Measurements from ENCODE around the gene PCDH1. TPM values are rescaled to one million over a fixed set of nuclear protein-coding genes. Genes with fewer than 3 reads are reported as not detected.

Gene PCDH1
- total RNA-seq, 4 donors from 2014 or later = 19.9 to 55.5 (median 44.9) TPM

DNA sequence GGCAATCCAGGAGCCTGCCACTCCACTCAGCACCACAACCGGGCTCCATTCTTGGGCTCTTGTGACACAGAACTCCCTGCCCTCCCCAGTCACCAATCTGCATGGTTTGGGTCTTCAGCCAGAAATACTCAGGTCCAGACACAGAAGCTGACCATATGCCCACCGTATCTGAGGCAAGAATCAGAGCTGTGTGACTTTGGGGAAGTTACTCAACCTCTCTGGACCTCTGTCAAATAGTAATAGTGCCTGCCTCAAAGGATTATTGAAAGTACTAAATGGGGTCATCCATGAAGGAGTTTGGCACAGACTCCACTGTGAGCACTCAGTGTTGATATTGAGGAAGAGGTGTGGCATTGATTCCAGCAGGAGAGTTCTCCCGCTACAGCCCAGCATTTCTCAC is 67.5 kb downstream of the PCDH1 start:
- no peak for DNase-seq (ENCODE audit: low spot score in 2 of 2)
- Histone ChIP-seq H3K27ac (no peak overlapping the region), H3K4me1 (peaks cover 0 to 18% (median 1%) of the 10 kb centered on the region in 4 donors), H3K4me3 (no peak overlapping the region), H3K9me3 (no peaks in the 10 kb centered on the region), H3K36me3 (no peaks in the 10 kb centered on the region), H3K27me3 (peaks cover 0 to 12% of the 10 kb centered on the region in 2 donors)
- WGBS, 2 donors = 69 to 79% methylated on average over 2 to 3 of the region's 3 CpGs
- TF ChIP-seq, protein P1, sequence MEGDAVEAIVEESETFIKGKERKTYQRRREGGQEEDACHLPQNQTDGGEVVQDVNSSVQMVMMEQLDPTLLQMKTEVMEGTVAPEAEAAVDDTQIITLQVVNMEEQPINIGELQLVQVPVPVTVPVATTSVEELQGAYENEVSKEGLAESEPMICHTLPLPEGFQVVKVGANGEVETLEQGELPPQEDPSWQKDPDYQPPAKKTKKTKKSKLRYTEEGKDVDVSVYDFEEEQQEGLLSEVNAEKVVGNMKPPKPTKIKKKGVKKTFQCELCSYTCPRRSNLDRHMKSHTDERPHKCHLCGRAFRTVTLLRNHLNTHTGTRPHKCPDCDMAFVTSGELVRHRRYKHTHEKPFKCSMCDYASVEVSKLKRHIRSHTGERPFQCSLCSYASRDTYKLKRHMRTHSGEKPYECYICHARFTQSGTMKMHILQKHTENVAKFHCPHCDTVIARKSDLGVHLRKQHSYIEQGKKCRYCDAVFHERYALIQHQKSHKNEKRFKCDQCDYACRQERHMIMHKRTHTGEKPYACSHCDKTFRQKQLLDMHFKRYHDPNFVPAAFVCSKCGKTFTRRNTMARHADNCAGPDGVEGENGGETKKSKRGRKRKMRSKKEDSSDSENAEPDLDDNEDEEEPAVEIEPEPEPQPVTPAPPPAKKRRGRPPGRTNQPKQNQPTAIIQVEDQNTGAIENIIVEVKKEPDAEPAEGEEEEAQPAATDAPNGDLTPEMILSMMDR (IDR thresholded peaks at IDR 0.05) = no peak
- TF ChIP-seq POLR2A (IDR thresholded peaks at IDR 0.05) = no peak
- no peak for TF ChIP-seq EP300 (IDR thresholded peaks at IDR 0.05)

DNA sequence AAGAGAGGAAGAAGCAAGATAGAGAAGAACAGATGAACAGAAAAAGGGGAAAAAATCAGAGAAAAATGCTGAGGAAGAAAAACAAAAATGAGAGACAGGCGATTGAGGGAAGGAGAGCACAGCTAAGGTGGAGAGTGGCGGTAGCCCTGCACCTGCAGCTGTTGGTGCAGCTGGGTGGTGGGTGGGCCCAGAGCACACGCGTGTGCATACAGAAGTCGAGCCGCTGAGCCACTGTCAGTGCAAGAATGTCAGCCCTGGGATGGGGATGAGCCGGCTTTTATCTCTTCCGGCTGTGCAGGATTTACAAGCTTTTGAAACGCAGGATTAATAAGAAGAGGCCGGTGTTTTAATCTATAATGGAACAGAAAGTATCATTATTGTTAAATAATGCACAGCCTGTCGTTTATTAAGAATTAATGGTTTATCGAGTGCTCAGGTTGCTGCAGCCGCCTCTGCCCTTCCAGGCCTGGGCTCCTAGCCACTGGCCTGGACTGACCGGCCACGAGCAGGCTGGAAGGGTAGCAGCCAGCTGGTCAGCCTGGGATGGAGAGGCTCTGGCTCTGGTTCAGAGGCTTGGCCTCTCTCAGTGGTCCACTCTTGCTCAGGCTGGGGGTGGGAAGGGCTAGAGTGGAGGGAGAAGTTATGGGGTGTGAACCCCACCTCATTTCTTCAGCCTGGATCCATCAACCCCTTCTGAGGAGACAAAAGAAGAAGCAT is 68.7 kb downstream of the PCDH1 start:
- no peak overlapping the region for H3K27ac ChIP-seq
- DNase-seq (ENCODE audit: low spot score in 2 of 2) = no peak
- H3K27me3 ChIP-seq = peaks cover 0 to 12% of the 10 kb centered on the region in 2 donors
- no peaks in the 10 kb centered on the region for H3K36me3 ChIP-seq
- no peak overlapping the region for H3K4me3 ChIP-seq
- 65 to 69% methylated on average over 15 of the region's 15 CpGs for WGBS, 2 donors
- TF ChIP-seq EP300 (IDR thresholded peaks at IDR 0.05) = no peak
- H3K4me1 ChIP-seq = peaks cover 0 to 18% (median 1%) of the 10 kb centered on the region in 4 donors
- no peaks in the 10 kb centered on the region for H3K9me3 ChIP-seq

DNA sequence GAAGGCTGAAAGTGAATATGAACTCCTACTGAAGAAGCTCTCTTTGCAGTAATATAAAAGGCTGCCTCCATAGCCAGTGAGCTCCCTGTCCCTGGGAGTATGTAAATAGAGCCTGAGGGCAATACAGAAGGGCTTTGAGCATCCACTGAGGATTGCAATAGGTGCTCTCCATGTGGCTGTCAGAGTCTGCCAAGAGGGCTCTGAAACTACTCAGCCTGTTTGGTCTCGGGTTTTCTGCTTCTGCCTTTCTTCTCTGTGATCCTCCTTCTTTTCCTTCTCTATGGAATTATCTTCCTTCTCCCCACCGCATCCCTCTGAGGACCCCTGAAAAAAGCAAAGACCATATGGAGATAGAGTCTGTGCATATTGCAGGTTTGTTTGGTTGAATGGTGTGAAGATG is 69.4 kb downstream of the PCDH1 start:
- Histone ChIP-seq H3K4me3 (no peak overlapping the region), H3K27me3 (peaks cover 0 to 12% of the 10 kb centered on the region in 2 donors), H3K36me3 (no peaks in the 10 kb centered on the region), H3K9me3 (no peaks in the 10 kb centered on the region), H3K27ac (no peak overlapping the region), H3K4me1 (peaks cover 0 to 18% (median 1%) of the 10 kb centered on the region in 4 donors)
- 80 to 94% methylated on average over 2 of the region's 2 CpGs for WGBS, 2 donors
- TF ChIP-seq POLR2A (IDR thresholded peaks at IDR 0.05) = no peak
- TF ChIP-seq EP300 (IDR thresholded peaks at IDR 0.05) = no peak
- TF ChIP-seq, protein P1 (IDR thresholded peaks at IDR 0.05) = no peak
- no peak for DNase-seq (ENCODE audit: low spot score in 2 of 2)

DNA sequence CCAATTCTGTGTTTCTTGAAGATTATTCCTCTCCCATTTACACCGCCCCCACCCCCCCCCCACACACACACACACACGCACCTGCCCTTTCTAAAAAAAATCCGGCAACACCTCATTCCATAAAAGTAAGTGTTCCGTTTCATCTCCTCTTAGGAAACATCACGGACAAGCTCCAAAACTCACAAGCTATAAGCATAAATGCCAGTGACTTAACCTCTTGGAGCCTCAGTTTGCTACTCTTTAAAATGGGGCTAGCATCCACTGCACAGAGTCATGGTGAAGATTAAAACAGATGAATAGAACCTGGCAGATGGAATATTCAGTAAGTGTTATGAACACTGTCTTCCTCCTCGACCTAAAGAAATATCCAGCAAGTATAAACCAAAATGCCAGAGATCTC is 70.5 kb downstream of the PCDH1 start:
- Histone ChIP-seq H3K36me3 (no peaks in the 10 kb centered on the region), H3K9me3 (no peaks in the 10 kb centered on the region), H3K4me1 (peaks cover 0 to 18% (median 1%) of the 10 kb centered on the region in 4 donors), H3K27me3 (peaks cover 0 to 12% of the 10 kb centered on the region in 2 donors), H3K4me3 (no peak overlapping the region), H3K27ac (no peak overlapping the region)
- TF ChIP-seq EP300 (IDR thresholded peaks at IDR 0.05) = no peak
- TF ChIP-seq, protein P1 (IDR thresholded peaks at IDR 0.05) = no peak
- TF ChIP-seq POLR2A (IDR thresholded peaks at IDR 0.05) = no peak
- WGBS, 2 donors = 76 to 94% methylated on average over 6 of the region's 6 CpGs
- no peak for DNase-seq (ENCODE audit: low spot score in 2 of 2)

DNA sequence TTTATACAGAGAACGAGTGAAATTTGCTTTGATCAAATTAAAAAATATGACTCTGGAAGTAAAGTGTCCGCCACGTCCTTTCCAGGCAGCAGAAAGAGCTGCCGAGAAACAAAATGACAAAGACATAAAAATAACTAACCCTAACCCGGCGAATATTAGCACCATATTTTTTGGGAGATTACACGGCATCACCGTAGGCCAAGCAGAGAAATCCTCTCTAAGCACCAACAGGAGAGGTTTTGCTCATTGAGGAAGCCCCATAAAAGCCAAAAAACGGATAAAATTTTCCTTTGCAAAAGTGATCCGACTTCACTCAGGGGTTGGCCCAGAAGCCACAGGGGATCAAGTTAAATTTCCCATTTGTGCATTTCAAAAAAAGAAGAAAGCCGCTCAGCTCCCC is 70.9 kb downstream of the PCDH1 start:
- TF ChIP-seq EP300 (IDR thresholded peaks at IDR 0.05) (no peak), POLR2A (IDR thresholded peaks at IDR 0.05) (no peak)
- TF ChIP-seq, protein P1 (IDR thresholded peaks at IDR 0.05) = no peak
- Histone ChIP-seq H3K4me1 (peaks cover 0 to 15% (median 1%) of the 10 kb centered on the region in 4 donors), H3K9me3 (no peaks in the 10 kb centered on the region), H3K27me3 (peaks cover 0 to 12% of the 10 kb centered on the region in 2 donors), H3K4me3 (no peak overlapping the region), H3K36me3 (no peaks in the 10 kb centered on the region), H3K27ac (no peak overlapping the region)
- 75 to 77% methylated on average over 11 of the region's 11 CpGs for WGBS, 2 donors
- no peak for DNase-seq (ENCODE audit: low spot score in 2 of 2)
